ENCODE results near the gene SLC2A6.

- TF ChIP-seq CTCF (conservative IDR thresholded peaks at IDR 0.05; ENCODE audit: low read length) (no peak), EZH2phosphoT487 (IDR thresholded peaks at IDR 0.05; ENCODE audit: borderline replicate concordance) (no peak)
These were observed 30.4 kb downstream of the SLC2A6 start for GRCh38 chr9:133448487-133448972.
